ENCODE measurements around the gene AFM. TPM values are rescaled to one million over a fixed set of nuclear protein-coding genes. Genes with fewer than 3 reads are reported as not detected.

AFM gene
- total and polyA plus RNA-seq, 3 experiments from 2014 or later = not detected

Other genes starting within 250 kb of the AFM start
- gene ANKRD17, start 222.9 kb upstream of the AFM start, total RNA-seq = 10 to 100 TPM; 57.6 to 61.9 TPM
- gene ANKRD17, start 222.9 kb upstream of the AFM start, polyA plus RNA-seq = 15.7 TPM
- not detected for gene ALB, start 77.5 kb upstream of the AFM start, total RNA-seq
- gene ALB, start 77.5 kb upstream of the AFM start, polyA plus RNA-seq = not detected
- not detected for gene AFP, start 45.5 kb upstream of the AFM start, total RNA-seq
- not detected for gene AFP, start 45.5 kb upstream of the AFM start, polyA plus RNA-seq
- not detected for gene RASSF6, start 138.7 kb downstream of the AFM start, total RNA-seq
- not detected for gene RASSF6, start 138.7 kb downstream of the AFM start, polyA plus RNA-seq